IPS-15b (cell line): Measurements from ENCODE around the gene KLF16.
"Not testable (repeated sequence)": the region's sequence is repeated elsewhere in the genome, so short reads cannot be mapped to it uniquely, and the experiment has no call there.

Experiments
- H3K27me3 ChIP-seq: one replicate; pipeline ENCODE4 v1.6.1; 2013; ENCODE audit warnings: low read length; ENCODE audit not compliant: control insufficient read depth, insufficient read depth
- H3K36me3 ChIP-seq: one replicate; pipeline ENCODE4 v1.6.1; 2013; ENCODE audit warnings: low read length; ENCODE audit not compliant: control insufficient read depth, insufficient read depth
- H3K4me1 ChIP-seq: one replicate; pipeline ENCODE4 v1.6.1; 2013; ENCODE audit warnings: mild to moderate bottlenecking, low read length; ENCODE audit not compliant: control insufficient read depth, insufficient read depth
- H3K4me3 ChIP-seq: one replicate; pipeline ENCODE4 v1.5.1; 2013; ENCODE audit warnings: low read depth, low read length
- H3K9ac ChIP-seq: one replicate; pipeline ENCODE4 v1.6.1; 2013; ENCODE audit warnings: low read depth, mild to moderate bottlenecking, low read length
- H3K9me3 ChIP-seq: one replicate; pipeline ENCODE4 v1.6.1; 2013; ENCODE audit warnings: mild to moderate bottlenecking, low read length; ENCODE audit not compliant: control insufficient read depth, insufficient read depth

The KLF16 gene

GRCh38 chr19:1904860-1905109 is 41.4 kb upstream of the KLF16 start:
- Histone ChIP-seq H3K9ac (peak overlapping the region; percentile 76), H3K4me1 (peaks cover 3% of the 10 kb centered on the region), H3K36me3 (peaks cover 2% of the 10 kb centered on the region), H3K9me3 (no peaks in the 10 kb centered on the region), H3K27me3 (no peaks in the 10 kb centered on the region), H3K4me3 (peak overlapping the region; percentile 62)

- Histone ChIP-seq H3K4me1 (peaks cover 3% of the 10 kb centered on the region), H3K9ac (no peak overlapping the region), H3K4me3 (no peak overlapping the region), H3K36me3 (peaks cover 2% of the 10 kb centered on the region), H3K9me3 (no peaks in the 10 kb centered on the region), H3K27me3 (no peaks in the 10 kb centered on the region)
Measured at GRCh38 chr19:1902923-1903322, 39.5 kb upstream of the KLF16 start.

- H3K9me3 ChIP-seq = no peaks in the 10 kb centered on the region
- H3K36me3 ChIP-seq = no peaks in the 10 kb centered on the region
- no peaks in the 10 kb centered on the region for H3K27me3 ChIP-seq
- no peak overlapping the region for H3K9ac ChIP-seq
- H3K4me1 ChIP-seq = peaks cover 3% of the 10 kb centered on the region
- no peak overlapping the region for H3K4me3 ChIP-seq
Measured at GRCh38 chr19:1901940-1902404, 38.6 kb upstream of the KLF16 start.

- Histone ChIP-seq H3K4me3 (no peak overlapping the region), H3K27me3 (no peaks in the 10 kb centered on the region), H3K9me3 (no peaks in the 10 kb centered on the region), H3K4me1 (no peaks in the 10 kb centered on the region), H3K36me3 (no peaks in the 10 kb centered on the region), H3K9ac (no peak overlapping the region)
Measured at GRCh38 chr19:1896508-1896907, 33.1 kb upstream of the KLF16 start.

GRCh38 chr19:1893791-1894190 is 30.4 kb upstream of the KLF16 start:
- no peaks in the 10 kb centered on the region for H3K9me3 ChIP-seq
- H3K9ac ChIP-seq = no peak overlapping the region
- no peak overlapping the region for H3K4me3 ChIP-seq
- H3K4me1 ChIP-seq = no peaks in the 10 kb centered on the region
- no peaks in the 10 kb centered on the region for H3K36me3 ChIP-seq
- no peaks in the 10 kb centered on the region for H3K27me3 ChIP-seq

GRCh38 chr19:1889907-1890306 is 26.5 kb upstream of the KLF16 start:
- no peak overlapping the region for H3K4me3 ChIP-seq
- no peaks in the 10 kb centered on the region for H3K9me3 ChIP-seq
- H3K36me3 ChIP-seq = no peaks in the 10 kb centered on the region
- no peaks in the 10 kb centered on the region for H3K27me3 ChIP-seq
- no peak overlapping the region for H3K9ac ChIP-seq
- H3K4me1 ChIP-seq = no peaks in the 10 kb centered on the region

GRCh38 chr19:1888385-1888784 is 25.0 kb upstream of the KLF16 start:
- H3K27me3 ChIP-seq = no peaks in the 10 kb centered on the region
- no peak overlapping the region for H3K9ac ChIP-seq
- no peaks in the 10 kb centered on the region for H3K36me3 ChIP-seq
- H3K4me1 ChIP-seq = peaks cover 7% of the 10 kb centered on the region
- H3K4me3 ChIP-seq = no peak overlapping the region
- H3K9me3 ChIP-seq = no peaks in the 10 kb centered on the region

GRCh38 chr19:1886360-1886759 is 23.0 kb upstream of the KLF16 start:
- not testable (repeated sequence) for H3K27me3 ChIP-seq, H3K9me3 ChIP-seq, H3K4me3 ChIP-seq, H3K36me3 ChIP-seq, H3K9ac ChIP-seq
- peaks cover 13% of the 10 kb centered on the region for H3K4me1 ChIP-seq

GRCh38 chr19:1885398-1886119 is 22.2 kb upstream of the KLF16 start, which contains the start of gene ABHD17A:
Gene ABHD17A, minus strand, starts transcription at chr19:1885496. Its CDS starts 3,930 bp downstream, at chr19:1881566.
- not testable (repeated sequence) for H3K36me3 ChIP-seq, H3K27me3 ChIP-seq, H3K9me3 ChIP-seq
- Histone ChIP-seq H3K4me1 (peaks cover 13% of the 10 kb centered on the region), H3K9ac (peak within 1 kb of the TSS; percentile 70), H3K4me3 (peak within 1 kb of the TSS; percentile 79)

- Histone ChIP-seq H3K9me3 (no peaks in the 10 kb centered on the region), H3K27me3 (no peaks in the 10 kb centered on the region), H3K4me1 (peaks cover 13% of the 10 kb centered on the region), H3K4me3 (peak overlapping the region; percentile 79), H3K36me3 (peaks cover 3% of the 10 kb centered on the region), H3K9ac (peak overlapping the region; percentile 70)
Measured at GRCh38 chr19:1884719-1885334, 21.4 kb upstream of the KLF16 start.

GRCh38 chr19:1884291-1884718 is 20.9 kb upstream of the KLF16 start:
- Histone ChIP-seq H3K4me1 (peaks cover 13% of the 10 kb centered on the region), H3K9ac (peak overlapping the region; percentile 70), H3K27me3 (no peaks in the 10 kb centered on the region), H3K4me3 (peak overlapping the region; percentile 79), H3K36me3 (peaks cover 3% of the 10 kb centered on the region), H3K9me3 (no peaks in the 10 kb centered on the region)

GRCh38 chr19:1883784-1884183 is 20.4 kb upstream of the KLF16 start:
- H3K36me3 ChIP-seq = peaks cover 3% of the 10 kb centered on the region
- no peaks in the 10 kb centered on the region for H3K27me3 ChIP-seq
- H3K9ac ChIP-seq = no peak overlapping the region
- H3K4me3 ChIP-seq = no peak overlapping the region
- H3K4me1 ChIP-seq = peaks cover 13% of the 10 kb centered on the region
- H3K9me3 ChIP-seq = no peaks in the 10 kb centered on the region
